SHP77 treated with DMSO at 0.1 percent for 48 hours (cell line): ENCODE measurements around the gene ARHGAP12.
"Not testable (repeated sequence)": the region's sequence is repeated elsewhere in the genome, so short reads cannot be mapped to it uniquely, and the experiment has no call there.

Experiments
- DNase-seq: peaks from one replicate; lab custom pipeline; 2025; lab: John Stamatoyannopoulos, UW

ARHGAP12 gene

DNA sequence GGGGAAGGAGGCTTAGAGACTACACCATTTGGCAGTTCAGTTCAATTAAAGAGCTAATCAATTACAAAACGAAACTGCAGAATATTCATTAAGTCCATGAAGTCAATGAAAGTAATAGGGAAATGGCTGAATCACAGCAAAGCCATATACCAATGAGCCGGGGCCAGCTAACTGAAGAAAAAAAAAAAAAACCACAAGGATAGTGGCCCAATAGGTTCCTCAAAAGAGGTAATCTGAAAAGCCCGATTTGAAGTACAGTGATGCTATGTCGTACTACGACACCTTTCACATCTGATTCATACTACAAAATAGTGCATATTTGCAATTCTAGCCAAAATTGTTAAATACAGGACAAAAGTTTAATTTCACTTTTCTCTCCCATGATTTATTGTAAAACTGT is 2.5 kb downstream of the ARHGAP12 start:
- DNase-seq: no peak

DNA sequence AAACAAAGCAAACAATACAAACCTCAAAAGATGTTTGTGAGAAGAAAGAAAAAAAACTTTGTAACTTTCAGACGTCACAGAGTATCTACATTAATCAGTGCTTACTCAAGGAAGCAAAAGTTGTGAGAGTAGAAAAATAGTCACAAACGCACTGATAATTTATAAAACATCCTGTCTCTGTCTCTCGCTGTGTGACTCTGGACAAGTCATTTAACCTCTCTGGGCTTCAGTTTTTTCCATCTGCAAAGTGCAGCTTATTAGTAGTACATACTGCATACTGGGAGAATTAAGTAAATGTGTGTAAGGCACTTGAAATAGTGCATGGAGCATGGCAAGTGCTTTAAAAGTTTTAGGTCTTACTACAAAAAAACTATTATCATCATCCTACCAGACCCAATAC is 3.8 kb downstream of the ARHGAP12 start:
- no peak for DNase-seq

DNA sequence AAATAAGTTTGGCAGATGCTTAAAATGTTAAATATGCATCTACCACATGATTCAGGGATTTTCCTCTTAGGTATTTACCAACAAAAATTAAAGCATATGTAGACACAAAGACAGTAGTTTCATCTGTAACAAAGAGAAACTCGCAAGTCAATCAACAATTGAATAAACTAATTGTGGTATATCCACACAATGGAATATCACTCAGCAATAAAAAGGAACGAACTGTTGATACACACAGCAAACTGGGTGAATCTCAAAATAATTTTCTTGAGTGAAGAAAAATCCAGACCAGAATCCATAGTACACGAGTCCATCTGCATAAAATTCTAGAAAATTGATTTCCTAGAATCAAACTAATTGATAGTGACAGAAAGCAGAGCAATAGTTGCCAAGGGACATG is 5.2 kb downstream of the ARHGAP12 start:
- no peak for DNase-seq

DNA sequence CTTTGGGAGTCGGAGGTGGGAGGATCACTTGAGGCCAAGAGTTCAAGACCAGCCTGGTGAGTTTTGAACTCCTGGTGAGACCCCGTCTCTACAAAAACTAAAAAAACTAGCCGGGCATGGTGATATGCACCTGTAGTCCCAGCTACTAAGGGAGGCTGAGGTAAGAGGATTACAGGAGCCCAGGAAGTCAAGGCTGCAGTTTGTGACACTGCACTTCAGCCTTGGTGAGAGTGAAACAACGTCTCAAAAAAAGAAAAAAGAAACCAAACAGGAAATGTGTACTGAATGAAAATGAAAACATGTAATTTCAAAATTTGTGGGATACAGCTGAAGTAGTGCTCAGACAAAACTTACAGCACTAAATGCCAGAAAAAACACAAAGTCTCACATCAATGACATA is 7.6 kb downstream of the ARHGAP12 start:
- DNase-seq: no peak

DNA sequence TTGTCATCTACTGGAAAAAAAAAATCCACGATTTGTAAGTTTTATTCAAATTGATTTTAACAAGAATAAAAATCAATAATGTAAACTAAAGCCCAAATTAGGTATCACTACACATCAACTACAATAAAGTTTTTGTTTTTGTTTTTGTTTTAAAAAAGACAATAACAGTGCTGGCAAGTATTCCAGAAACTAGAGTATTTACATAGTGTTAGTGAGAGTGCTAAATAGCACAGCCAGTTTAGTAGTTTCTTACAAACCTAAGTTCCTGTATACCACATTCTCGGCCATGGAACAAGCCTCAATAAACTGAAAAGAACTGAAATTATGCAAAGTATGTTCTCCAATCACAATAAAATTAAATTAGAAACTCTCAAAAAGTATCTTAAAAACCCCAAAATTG is 8.1 kb downstream of the ARHGAP12 start:
- no peak for DNase-seq

DNA sequence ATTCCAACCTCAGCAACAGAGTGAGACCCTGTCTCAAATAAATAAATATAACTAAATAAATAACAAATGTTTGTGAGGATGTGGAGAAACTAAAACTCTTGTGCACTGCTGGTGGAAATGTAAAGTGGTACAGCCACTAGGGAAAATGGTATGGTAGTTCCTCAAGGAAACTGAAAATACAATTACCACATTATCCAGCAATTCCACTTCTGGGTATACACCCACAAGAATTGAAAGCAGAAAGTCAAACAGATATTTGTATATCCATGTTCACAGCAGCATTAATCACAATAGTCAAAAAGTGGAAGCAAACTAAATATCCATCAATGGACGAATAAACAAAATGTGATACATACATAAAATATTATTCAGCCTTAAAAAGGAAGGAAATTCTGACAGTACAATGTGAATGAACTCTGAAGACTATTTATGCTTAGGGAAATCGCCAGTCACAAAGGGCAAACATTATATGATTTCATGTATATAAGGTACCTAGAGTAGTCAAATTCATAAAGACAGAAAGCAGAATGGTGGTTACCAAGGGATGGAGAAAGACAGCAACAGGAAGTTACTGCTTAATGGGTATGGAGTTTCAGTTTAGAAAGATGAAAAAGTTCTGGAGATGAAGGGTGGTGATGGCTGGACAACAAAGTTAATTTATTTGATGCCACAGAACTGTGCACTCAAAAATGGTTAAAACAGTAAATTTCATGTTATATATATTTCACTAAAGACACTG is 9.8 kb downstream of the ARHGAP12 start:
- no peak for DNase-seq

DNA sequence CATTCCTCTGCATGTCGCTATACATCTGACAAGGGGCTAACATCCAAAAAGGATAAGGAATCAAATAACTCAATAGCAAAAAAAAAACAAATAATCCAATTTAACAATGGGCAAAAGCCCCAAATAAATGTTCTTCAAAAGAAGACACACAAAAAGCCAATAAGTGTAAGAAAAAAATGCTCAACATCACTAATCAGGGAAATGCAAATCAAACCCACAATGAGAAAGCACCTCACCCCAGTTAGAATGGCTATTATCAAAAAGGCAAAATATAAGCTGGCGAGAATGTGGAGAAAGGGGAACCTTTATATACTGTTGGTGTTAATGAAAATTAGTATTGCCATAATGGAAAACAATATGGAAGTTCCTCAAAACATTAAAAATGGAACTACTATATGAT is 14.3 kb downstream of the ARHGAP12 start:
- DNase-seq: no peak

DNA sequence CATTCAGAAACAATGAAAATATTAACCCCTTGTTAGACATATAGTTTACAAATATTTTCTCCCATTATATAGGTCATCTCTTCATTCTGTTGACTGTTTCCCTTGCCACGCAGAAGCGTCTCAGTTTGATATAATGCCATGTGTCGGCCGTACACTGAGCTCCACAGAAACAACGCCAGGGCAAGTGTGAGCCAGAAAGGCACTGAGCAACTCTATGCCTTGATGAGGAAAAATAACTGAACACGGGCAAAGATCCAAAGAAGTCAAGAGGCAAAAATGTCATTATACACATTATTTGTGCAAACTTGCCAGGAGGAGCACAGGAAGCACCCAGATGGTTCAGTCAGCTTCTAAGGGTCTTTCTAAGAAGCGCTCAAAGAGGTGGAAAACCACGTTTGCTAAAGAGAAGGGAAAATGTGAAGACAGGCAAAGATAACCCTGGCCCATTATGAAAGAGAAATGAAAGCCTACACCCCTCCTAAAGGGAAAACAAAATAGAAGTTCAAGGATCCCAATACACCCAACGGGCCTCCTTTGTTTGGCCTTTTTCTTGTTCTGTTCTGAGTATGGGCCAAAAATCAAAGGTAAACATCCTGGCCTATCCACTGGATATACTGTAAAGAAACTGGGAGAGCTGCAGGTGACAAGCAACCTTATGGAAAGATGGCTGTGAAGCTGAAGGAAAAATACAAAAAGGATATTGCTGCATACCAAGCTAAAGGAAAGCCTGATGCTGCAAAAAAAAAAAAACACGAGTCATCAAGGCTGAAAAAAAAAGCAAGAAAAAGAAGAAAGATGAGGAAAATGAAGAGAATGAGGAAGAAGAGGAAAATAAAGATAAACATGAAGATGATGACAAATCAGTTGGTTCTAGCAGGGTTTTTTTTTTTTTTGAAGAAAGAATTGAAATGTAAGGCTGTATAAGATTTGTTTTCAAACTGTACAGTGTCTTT is 15.5 kb downstream of the ARHGAP12 start:
- no peak for DNase-seq

DNA sequence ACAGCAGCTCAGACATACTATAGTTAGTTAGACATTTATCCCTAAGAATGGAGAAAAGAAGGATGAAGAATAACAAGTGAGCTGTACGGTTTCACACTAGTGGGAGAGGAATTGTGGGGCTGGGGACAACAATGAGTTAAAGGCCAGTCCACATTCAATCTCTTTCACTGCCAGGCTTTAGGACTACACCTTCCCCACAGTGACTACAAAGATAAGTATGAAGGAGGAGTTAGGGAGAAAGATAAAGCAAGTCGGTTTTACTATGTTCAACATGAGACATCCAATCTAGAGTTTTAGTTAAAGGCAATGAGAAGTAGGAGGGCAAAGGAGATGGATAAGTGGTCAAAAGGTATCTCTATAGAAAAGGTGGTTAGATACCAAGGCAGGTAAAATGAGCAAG is 16.3 kb downstream of the ARHGAP12 start:
- DNase-seq: no peak

DNA sequence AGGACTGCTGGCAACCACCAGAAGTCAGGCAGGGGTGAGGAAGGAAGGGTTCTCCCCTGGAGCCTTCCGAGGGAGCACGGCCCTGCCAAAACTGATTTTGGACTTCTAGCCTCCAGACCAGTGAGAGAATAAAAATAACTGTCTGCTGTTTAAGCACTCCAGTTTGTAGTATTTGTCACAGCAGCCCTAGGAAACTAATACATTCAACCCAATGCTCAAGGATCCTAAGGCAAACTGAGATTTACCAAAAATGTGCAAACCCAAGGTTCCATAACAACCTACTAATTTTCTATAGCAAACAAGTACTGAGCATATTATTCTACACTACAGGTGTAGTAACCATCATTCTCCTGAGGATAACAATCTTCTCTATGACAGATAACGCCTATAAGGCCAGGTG is 18.6 kb downstream of the ARHGAP12 start:
- no peak for DNase-seq

DNA sequence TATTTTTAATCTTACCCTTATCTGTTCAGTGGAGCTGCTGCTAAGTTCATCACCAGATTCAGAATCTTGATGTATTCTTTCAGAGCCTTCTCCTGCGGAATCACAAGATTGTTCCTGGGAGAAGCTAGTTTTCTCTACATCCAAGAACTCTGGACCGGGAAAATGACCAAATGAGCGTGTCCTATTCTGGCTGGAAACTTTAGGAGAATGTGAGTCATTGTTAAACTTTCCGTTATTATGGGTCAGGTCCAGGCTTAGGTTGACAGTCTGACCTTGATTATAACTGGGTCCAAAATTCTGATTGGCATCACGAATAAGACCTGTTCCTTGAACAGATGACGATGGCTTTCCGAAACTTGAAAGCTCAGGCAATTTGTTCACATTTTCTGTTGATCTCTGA is 20.5 kb downstream of the ARHGAP12 start:
- no peak for DNase-seq

DNA sequence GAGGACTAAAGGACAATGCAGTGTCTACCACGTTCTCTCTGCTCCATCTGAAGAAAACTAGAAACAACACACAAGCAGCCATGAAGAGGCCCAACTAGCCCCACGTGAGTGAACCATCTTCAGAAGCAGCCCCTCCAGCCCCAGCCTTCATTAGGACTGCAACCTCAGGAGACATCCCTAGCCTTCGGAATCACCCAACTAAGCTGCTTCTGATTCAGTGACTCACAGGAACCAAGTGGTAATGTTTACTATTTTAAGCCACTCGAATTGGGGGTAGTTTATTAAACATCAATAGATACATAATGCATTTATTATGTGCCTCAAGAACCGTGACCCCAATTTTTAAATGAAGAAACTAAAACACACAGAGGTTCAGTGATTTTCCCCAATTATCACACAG is 22.6 kb downstream of the ARHGAP12 start:
- DNase-seq: no peak

DNA sequence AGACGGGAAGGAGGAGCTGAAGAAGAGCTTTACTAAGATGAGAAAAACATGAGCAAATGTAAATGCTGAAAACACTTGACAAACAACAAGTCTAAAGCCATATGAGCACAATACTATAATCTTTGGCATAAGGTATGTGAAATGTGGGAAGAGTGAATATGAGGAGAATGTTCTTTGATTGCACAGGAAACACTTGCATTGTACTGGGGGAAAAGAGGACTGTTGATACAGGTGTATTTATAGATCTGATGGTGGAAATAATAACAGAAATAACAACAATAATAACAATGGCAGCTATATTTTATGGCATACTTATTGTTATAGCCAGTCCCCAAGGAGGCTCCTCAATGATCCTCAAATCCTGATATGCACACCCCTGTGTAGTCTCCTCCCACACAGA is 23.0 kb downstream of the ARHGAP12 start:
- no peak for DNase-seq

DNA sequence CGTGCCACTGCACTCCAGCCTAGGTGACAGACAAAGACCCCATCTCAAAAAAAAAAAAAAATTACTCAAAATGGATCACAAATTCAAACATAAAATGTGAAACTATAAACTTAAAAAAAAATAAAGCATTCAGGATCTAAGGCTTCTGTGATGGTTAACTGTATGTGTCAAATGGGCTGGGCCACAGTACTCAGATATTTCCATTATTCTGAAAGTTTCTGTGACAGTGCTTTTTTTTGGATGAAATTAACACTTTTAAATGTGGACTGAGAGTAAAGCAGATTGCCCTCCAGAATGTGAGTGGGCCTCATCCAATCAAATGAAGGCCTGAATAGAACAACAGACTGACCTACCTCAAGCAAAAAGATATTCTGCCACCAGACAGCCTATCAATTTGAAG is 26.0 kb downstream of the ARHGAP12 start:
- no peak for DNase-seq

DNA sequence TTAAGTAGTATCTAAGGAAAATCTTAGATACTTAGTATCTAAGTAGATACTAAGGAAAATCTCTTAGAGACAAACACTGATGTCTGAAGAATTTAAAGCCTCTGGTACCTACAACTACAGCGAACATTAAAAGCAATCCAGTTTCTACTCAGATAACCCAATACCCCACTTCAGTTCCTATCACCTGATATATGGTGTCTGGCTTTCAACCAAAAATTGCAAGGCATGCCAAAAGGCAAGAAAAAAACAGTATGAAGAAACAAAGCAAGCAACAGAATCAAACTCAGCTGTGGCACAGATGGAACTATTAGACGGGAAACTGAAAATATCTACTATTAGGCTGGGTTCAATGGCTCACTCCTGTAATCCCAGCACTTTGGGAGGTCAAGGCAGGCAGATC is 31.1 kb downstream of the ARHGAP12 start:
- no peak for DNase-seq

DNA sequence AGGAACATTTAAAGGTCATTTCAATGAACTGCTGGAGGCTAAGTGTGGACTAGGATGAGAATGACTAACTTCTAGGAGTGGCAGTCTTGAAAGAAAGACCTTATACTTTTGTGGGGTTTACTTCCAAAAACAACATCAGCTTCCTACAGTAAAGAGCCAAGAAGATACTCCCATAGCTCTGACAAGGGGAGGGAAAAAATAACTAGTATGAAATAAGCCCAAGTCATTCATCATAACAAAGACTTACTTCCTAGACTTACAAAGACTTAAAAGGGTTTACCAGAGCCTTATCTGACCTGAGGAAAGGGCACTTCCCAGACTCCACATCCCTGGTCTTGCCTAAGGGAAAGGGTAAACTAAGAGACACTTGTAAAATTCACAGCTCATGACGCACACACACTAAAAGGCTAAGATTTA is 31.7 kb downstream of the ARHGAP12 start:
- no peak for DNase-seq

DNA sequence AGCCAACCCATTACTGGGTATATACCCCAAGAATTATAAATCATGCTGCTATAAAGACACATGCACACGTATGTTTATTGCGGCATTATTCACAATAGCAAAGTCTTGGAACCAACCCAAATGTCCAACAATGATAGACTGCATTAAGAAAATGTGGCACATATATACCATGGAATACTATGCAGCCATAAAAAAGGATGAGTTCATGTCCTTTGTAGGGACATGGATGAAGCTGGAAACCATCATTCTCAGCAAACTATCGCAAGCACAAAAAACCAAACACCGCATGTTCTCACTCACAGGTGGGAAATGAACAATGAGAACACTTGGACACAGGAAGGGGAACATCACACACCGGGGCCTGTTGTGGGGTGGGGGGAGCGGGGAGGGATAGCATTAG is 32.9 kb downstream of the ARHGAP12 start:
- DNase-seq: not testable (repeated sequence)

DNA sequence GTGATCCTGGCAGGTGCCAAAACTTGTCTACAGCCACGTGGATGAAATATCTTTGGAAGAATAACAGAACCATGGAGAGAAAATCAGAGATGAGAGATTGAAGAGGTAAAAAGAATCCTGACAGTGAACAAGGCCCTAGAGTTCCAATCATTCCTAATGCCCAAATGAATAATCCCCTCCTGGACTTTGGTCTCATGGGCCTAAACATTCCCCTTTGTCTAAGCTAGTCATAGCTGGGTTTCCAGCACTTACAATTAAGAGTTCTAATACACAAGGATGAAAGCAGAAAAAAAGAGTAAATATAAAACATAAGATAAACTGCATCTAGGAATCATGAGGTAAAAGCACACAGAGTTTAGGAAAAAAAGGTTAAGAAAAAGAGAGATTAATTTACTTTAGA is 40.2 kb downstream of the ARHGAP12 start:
- DNase-seq: no peak

DNA sequence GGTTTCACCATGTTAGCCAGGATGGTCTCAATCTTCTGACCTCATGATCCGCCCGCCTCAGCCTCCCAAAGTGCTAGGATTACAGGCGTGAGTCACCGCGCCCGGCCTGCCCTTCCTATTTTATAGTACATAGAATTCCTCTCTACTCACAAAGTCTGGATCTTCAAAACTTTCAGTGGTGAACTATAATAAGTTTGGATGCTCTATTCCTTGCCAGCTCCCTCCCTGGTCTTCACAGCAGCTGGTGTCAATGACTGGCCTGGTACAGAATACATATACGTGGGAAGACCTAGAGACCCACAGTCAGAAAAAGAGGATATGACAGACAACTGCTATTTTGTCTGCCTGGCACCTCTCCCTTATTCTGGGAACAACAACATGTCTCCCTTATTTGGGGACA is 40.8 kb downstream of the ARHGAP12 start:
- no peak for DNase-seq

DNA sequence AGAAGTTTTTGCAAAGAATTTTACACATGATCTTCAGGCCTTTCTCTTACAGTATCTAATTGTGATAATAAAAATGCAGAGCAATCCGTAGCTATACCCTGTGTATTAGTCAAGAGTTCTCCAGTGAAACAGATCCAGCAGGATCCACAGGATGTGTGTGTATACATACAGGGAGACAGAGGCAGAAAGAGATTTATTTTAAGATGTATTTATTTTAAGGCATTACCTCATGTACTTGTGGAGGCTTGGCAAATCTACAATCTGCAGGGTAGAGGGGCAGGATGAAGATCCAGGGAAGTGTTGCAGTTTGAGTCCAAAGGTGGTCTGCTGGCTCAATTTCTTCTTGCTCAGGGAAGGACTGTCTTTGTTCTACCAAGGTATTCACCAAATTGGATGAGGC is 41.7 kb downstream of the ARHGAP12 start:
- no peak for DNase-seq

DNA sequence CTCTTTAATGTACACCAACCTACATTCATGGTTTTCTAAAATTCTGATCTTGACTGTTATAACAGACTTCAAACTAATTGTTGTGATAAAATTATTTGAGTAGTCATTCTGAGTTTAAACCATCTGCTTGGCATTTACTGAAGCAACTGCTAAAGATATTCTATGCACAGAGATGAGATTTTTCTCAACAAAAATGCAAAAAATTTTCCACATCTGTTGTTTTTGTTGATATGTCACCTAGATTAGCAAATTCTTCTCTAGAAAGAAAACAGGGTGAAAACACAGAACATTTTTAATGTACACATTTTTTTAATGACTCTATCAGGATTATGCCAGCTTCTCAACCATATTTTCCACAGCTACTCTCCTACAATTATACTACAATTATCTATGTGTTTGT is 42.7 kb downstream of the ARHGAP12 start:
- no peak for DNase-seq

DNA sequence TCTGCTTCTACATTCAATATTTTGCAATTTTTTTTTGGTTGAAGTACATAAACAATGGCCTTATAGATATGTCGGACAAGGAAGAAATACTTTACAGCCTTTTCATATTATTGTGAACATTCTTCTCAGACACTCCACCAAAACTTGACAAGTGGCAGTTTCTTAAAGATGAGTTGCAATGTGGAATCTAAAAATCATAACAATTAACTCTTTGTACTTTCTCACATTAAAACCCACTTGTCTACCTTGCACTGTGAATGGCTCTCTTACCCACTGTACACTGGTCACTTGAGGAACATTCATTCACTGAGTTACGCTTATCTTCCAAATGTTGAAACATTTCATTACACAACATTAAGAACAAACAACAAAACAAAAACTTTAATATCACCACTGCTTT is 44.2 kb downstream of the ARHGAP12 start:
- DNase-seq: no peak

DNA sequence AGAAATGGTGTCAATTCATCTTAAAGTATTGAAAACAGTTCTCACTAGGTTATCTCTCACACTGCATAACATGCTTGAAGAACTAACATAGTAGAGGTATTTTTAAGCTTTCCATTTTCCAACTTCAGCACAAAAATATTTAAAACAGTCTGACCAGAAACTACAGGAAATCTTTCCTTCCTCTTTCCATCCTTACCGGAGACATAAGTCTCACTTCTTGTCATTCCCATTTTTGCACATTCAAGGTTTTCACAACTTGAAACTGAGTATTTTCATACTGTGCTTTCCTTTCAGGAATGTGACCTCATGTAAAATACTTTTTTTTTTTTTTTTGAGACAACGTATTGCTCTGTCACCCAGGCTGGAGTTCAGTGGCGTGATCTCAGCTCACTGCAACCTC is 45.2 kb downstream of the ARHGAP12 start:
- no peak for DNase-seq
